SU-DHL-6 (cell line): ENCODE measurements around the gene MPZL1.

Source experiments
- H2AFZ ChIP-seq: fragments of 200-600 bp; sonication (generic); 2 replicates; pipeline ENCODE4 v1.6.1; 2014; ENCODE audit warnings: low read depth, mild to moderate bottlenecking, moderate library complexity, mixed read lengths, antibody characterized with exemption, low read length; ENCODE audit not compliant: severe bottlenecking
- H3F3A ChIP-seq: fragments of 200-600 bp; shearing (Covaris generic); 2 replicates; pipeline ENCODE4 v1.6.0; 2016; ENCODE audit warnings: antibody characterized with exemption, mild to moderate bottlenecking; ENCODE audit not compliant: insufficient read depth
- H3K27ac ChIP-seq: fragments of 200-600 bp; sonication (generic); 2 replicates; pipeline ENCODE4 v1.5.1; 2016; ENCODE audit warnings: low read depth, mild to moderate bottlenecking, low read length, moderate library complexity, mixed read lengths
- H3K27me3 ChIP-seq: fragments of 200-600 bp; sonication (generic), shearing (Covaris generic); 2 replicates; pipeline ENCODE4 v1.6.0; 2014; ENCODE audit warnings: mild to moderate bottlenecking, low read length
- H3K36me3 ChIP-seq: fragments of 200-600 bp; sonication (generic); 2 replicates; pipeline ENCODE4 v1.6.1; 2014; ENCODE audit warnings: mild to moderate bottlenecking, low read length, mixed read lengths
- H3K4me2 ChIP-seq: fragments of 300-600, 200-600 bp; shearing (Covaris generic), sonication (generic); 2 replicates; pipeline ENCODE4 v1.6.0; 2014; ENCODE audit warnings: low read length, low read depth, mild to moderate bottlenecking; ENCODE audit not compliant: poor library complexity, severe bottlenecking
- H3K4me3 ChIP-seq: fragments of 200-600 bp; sonication (generic); 2 replicates; pipeline ENCODE4 v1.5.1; 2014; ENCODE audit warnings: antibody characterized with exemption, low read length, mild to moderate bottlenecking, mixed read lengths; ENCODE audit not compliant: insufficient read depth, poor library complexity, severe bottlenecking
- H3K79me2 ChIP-seq: fragments of 200-600 bp; sonication (generic); 2 replicates; pipeline ENCODE4 v1.6.1; 2014; ENCODE audit warnings: mild to moderate bottlenecking, low read length, moderate library complexity; ENCODE audit not compliant: insufficient read depth
- H3K9ac ChIP-seq: fragments of 200-600 bp; sonication (generic); 2 replicates; pipeline ENCODE4 v1.7.0; 2014; ENCODE audit warnings: mild to moderate bottlenecking, low read length
- H3K9me2 ChIP-seq: fragments of 200-600 bp; sonication (generic); replicated peaks from 2 replicates; pipeline ENCODE4 v1.6.1; 2014; ENCODE audit warnings: low read length; ENCODE audit not compliant: insufficient read depth
- H3K9me3 ChIP-seq: fragments of 200-600 bp; sonication (generic); 2 replicates; pipeline ENCODE4 v1.6.1; 2014; ENCODE audit warnings: low read length, mixed read lengths; ENCODE audit not compliant: insufficient read depth
- H4K20me1 ChIP-seq: fragments of 200-600 bp; sonication (generic); 2 replicates; pipeline ENCODE4 v1.6.1; 2014; ENCODE audit warnings: low read depth, mild to moderate bottlenecking, antibody characterized with exemption, low read length, moderate library complexity, mixed read lengths
- CTCF ChIP-seq: fragments of 200-600 bp; sonication (generic); IDR thresholded peaks from one replicate; pipeline ENCODE4 v1.5.1; 2017; ENCODE audit warnings: antibody characterized with exemption, mild to moderate bottlenecking, low read length, moderate library complexity; ENCODE audit not compliant: insufficient read depth, poor library complexity, severe bottlenecking
- EZH2phosphoT487 ChIP-seq: fragments of 200-600 bp; sonication (generic), shearing (Covaris generic); conservative IDR thresholded peaks from 2 replicates; pipeline ENCODE4 v1.6.1; 2018; ENCODE audit warnings: mild to moderate bottlenecking, antibody characterized with exemption, low read length, moderate library complexity, mixed read lengths

Gene MPZL1

GRCh38 chr1:167676916-167677848 is 44.6 kb upstream of the MPZL1 start:
- no peaks in the 10 kb centered on the region for H3K9me3 ChIP-seq
- no peaks in the 10 kb centered on the region for H4K20me1 ChIP-seq
- H3K4me3 ChIP-seq: no peak overlapping the region
- H3K4me2 ChIP-seq: no peak overlapping the region
- no peaks in the 10 kb centered on the region for H3K9me2 ChIP-seq
- TF ChIP-seq EZH2phosphoT487: no peak
- no peaks in the 10 kb centered on the region for H3K79me2 ChIP-seq
- H3K27ac ChIP-seq: no peak overlapping the region
- H3F3A ChIP-seq: no peaks in the 10 kb centered on the region
- H3K27me3 ChIP-seq: no peaks in the 10 kb centered on the region
- no peak overlapping the region for H3K9ac ChIP-seq
- no peak overlapping the region for H2AFZ ChIP-seq
- H3K36me3 ChIP-seq: no peaks in the 10 kb centered on the region

- no peaks in the 10 kb centered on the region for H4K20me1 ChIP-seq
- no peaks in the 10 kb centered on the region for H3K36me3 ChIP-seq
- H3K9me2 ChIP-seq: no peaks in the 10 kb centered on the region
- no peak for TF ChIP-seq CTCF
- TF ChIP-seq EZH2phosphoT487: no peak
- H3K9ac ChIP-seq: no peak overlapping the region
- H3K79me2 ChIP-seq: no peaks in the 10 kb centered on the region
- H3K27ac ChIP-seq: no peak overlapping the region
- no peaks in the 10 kb centered on the region for H3K9me3 ChIP-seq
- H3K4me2 ChIP-seq: no peak overlapping the region
- H3F3A ChIP-seq: no peaks in the 10 kb centered on the region
- H3K27me3 ChIP-seq: no peaks in the 10 kb centered on the region
- H3K4me3 ChIP-seq: no peak overlapping the region
- H2AFZ ChIP-seq: no peak overlapping the region
These were observed 43.4 kb upstream of the MPZL1 start for GRCh38 chr1:167678422-167678821.

- no peaks in the 10 kb centered on the region for H3K79me2 ChIP-seq
- no peak overlapping the region for H3K9ac ChIP-seq
- no peaks in the 10 kb centered on the region for H3K9me3 ChIP-seq
- no peak overlapping the region for H3K27ac ChIP-seq
- no peaks in the 10 kb centered on the region for H4K20me1 ChIP-seq
- no peaks in the 10 kb centered on the region for H3K9me2 ChIP-seq
- H3K4me3 ChIP-seq: no peak overlapping the region
- H3F3A ChIP-seq: no peaks in the 10 kb centered on the region
- H2AFZ ChIP-seq: no peak overlapping the region
- H3K4me2 ChIP-seq: no peak overlapping the region
- H3K36me3 ChIP-seq: no peaks in the 10 kb centered on the region
- H3K27me3 ChIP-seq: no peaks in the 10 kb centered on the region
- TF ChIP-seq CTCF (no peak), EZH2phosphoT487 (no peak)
These were observed 42.9 kb upstream of the MPZL1 start for GRCh38 chr1:167678838-167679237.

GRCh38 chr1:167679714-167680113 is 42.1 kb upstream of the MPZL1 start:
- Histone ChIP-seq H3F3A (no peaks in the 10 kb centered on the region), H3K4me2 (no peak overlapping the region), H3K9me3 (no peaks in the 10 kb centered on the region), H3K4me3 (no peak overlapping the region), H4K20me1 (no peaks in the 10 kb centered on the region), H3K9ac (no peak overlapping the region), H3K27me3 (no peaks in the 10 kb centered on the region), H3K9me2 (no peaks in the 10 kb centered on the region), H3K27ac (no peak overlapping the region), H3K36me3 (no peaks in the 10 kb centered on the region), H3K79me2 (no peaks in the 10 kb centered on the region), H2AFZ (no peak overlapping the region)
- TF ChIP-seq EZH2phosphoT487: no peak
- TF ChIP-seq CTCF: no peak
